Suppressor macrophage treated with lipopolysaccharide for 4 hours (primary cell): Measurements from ENCODE around the gene TMCC1.
"Not testable (repeated sequence)": the region's sequence is repeated elsewhere in the genome, so short reads cannot be mapped to it uniquely, and the experiment has no call there.

Experiments used
- DNase-seq: peaks from one replicate; pipeline ENCODE4 v3.0.0-alpha.2; 2020

The TMCC1 gene

DNA sequence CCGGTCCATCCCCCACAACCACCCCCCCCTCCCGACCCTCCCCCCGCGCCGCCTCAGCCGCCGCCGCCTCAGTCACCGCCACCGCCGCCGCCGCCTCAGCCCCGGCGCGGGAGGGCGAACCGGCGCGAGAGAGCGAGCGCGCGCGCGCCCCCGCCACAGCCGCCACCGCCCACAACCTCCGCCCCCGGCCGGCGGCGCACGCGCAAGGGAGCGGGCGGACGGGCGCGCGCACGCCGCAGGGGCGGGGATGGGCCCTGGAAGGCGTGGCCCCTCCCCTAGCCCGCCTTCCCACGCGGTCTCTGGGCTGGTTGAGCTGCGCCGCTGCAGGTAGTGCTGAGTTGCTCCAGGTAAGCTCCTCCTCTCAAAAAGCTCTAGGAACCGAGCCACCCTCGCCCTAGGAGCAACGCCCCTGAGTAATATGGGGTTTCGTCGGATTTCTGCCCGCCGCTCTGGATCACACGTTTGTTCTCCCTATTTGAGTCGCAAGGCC, at the start of gene TMCC1:
TSS of gene TMCC1 (minus strand) at position 131 of the 490 bp plus-strand sequence.
- peak; percentile 86 for DNase-seq

DNA sequence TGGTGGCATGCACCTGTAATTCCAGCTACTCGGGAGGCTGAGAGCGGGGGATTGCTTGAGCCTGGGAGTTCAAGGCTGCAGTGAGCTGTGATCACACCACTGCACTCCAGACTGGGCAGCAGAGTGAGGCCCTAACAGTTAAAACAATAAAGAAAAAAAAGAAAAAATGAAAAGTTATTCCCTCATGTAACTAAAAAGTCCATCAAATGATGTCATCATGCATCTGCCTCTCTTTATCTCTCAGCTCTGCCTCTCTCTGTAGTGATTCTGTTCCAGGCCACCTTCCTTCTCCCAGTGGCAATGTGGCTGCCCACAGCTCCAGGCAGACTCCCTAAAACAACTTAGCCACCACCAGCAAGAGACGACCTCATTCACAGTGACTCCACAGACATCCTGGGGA, 49.5 kb upstream of the TMCC1 start:
- DNase-seq: no peak

DNA sequence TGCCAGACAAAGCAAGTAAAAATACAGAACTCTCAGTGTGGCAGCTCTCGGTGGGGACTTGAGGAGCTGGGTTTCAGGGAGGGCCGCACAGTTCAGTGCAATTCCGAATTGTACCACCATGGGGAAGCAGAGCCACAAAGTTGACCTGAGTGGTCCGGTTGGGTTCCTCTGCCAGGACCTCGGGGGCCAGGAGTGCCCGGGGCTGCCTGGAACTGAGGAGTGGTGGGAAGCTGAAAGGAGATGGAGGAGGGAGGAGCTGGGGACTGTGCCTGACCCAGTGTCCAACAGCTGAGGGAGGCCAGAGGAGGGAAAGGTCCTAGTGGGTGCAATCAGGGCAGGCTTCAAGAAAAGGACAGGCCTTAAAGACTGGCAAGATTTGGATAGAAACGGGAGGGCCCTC, 48.8 kb upstream of the TMCC1 start:
- peak; percentile 80 for DNase-seq

DNA sequence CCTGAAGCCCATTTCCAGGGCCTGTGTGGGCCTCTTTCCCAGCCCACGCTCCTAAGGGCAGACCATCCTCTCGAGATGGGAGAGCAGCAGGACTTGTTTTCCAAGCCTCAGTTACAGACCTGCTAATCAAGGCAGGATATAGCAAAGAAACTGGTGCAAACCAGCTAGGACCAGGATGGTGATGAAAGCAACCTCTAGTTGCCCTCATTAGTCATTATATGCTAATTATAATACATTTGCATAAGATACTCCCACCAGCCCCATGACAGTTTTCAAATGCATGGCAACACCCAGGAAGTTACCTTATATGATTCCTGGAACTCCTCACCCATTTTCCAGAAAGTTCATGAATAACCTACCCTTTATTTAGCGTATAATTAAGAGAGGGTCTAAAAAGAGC, 46.6 kb upstream of the TMCC1 start:
- no peak for DNase-seq

DNA sequence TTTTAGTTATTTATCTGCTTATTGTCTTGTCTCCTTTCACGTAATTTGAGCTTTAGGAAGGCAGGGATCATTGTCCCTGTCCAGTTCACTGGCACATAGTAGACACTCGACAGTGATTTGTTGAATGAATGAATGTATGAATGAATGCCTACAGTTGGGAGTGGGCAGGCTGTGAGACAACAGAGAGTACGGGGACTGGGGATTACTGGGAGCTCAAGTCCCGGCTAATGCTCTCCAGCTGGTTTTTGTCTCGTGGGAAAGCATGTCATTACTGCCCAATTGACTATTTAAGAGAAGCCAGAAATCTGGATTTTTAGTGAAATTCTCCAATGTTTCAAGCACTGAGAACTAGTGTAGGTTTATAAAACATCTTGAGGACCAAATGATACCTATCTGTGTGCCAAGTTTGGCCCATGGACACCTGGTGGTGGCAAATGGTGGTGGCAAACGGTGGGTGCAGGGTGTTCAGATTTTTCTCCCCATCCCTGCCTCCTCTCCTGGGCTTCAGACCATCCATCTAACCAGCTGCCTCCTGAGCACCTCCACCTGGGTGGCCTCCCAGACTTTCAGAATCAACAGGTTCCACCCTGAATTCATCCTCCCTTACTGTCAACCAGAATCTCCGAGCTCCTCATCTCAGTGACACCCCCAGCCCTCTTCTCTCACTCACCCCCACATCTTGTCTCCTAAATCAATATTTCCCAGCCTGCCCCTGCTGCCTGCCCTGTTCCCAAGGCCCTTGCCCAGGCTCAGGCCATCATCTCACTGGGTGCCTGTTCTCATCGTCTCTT, 44.8 kb upstream of the TMCC1 start:
- DNase-seq: no peak

DNA sequence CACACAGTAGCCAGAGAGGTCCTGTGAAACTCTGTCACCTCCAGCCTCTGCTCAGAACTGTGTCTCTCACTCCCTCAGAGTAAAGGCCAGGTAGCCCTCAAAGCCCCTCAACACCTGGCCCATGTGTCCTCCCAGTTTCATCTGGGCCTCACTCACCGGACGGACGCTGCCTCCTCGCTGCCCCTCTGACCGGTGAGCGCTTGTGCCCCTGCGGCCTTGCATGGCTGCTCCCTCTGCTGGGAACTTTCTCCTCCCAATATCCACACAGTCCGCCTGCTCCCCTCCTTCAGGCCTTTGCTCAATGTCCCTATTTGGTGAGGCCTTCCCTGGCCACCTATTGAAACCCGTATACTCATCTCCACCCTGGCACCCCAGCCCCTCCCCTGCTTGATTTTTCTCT, 44.2 kb upstream of the TMCC1 start:
- no peak for DNase-seq

DNA sequence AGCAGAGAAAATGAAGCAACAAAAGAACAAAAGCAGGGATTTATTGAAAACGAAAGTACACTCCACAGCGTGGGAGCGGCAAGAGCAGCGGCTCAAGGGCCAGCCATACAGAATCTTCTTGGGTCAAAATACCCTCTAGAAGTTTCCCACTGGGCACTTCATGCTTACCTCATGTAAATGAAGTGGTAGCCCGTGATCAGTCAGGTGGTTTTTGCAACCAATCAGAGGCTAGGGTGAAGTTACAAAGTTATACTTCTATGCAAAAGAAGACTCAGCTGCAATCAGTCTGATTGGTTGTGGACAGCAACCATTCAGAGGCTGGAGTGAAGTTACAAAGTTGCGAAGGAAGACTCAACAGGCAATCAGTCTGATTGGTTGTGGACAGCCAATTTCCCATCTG, 43.2 kb upstream of the TMCC1 start:
- DNase-seq: peak; percentile 68

DNA sequence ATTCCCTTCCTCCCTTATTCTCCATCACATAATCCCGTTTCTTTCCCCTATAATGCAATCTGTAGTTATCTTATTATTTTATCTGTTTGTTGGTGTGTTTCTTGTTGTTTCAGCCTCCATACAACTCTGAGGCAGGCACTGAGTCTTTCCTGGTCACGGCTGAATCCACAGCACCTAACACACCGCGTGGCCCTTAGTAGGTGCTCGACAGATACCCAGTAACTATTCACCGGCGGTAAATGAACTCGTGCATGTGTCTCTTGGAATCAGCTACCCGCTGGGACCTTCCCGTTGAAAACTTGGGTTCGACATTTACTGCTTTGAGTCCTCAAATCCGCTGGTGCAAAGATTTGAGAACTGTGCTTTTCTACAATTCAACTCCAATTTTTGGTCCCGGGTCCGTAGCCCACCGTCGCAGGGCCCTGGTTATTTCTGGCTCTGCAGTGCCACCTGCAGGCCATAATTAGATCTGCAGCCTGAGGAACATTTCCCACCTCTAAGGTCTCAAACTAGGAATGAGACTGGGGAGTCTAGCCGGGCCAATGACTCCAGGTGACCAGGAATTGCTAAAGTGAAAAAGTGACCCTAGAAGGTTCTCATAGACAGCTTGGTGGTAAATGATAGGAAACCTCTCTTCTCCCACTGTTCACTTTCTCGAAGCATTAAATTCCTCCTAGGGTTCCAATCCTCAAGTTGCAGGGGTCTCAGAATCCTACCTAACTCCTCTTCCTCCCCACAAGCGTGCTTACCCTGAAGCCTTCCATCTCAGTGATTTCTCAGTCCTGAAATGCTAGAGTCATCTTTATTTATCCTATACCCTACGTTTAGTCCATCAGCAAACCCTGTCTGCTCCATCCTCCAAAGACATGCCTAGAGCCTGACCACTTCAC, 41.0 kb upstream of the TMCC1 start:
- peak; percentile 40 for DNase-seq

DNA sequence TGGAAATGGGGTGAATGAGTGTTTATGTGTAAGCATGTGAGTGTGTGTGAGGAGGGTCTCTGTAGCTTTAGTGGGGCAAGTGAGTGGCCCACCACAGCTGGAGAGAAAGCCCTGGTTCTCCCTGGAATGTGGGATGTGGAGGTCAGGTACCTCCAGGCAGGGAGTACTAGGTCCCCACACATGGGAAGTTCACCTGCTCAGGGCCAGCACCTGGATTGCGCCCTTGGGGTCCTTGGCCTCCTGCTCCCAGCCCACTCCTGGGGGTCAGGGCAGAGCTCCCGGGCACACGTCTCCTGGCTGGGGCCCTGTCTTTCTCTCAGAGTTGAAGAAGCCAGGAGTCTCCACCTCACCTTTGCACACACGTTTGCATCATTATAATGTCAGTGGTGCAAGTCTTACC, 40.0 kb upstream of the TMCC1 start:
- DNase-seq: no peak

DNA sequence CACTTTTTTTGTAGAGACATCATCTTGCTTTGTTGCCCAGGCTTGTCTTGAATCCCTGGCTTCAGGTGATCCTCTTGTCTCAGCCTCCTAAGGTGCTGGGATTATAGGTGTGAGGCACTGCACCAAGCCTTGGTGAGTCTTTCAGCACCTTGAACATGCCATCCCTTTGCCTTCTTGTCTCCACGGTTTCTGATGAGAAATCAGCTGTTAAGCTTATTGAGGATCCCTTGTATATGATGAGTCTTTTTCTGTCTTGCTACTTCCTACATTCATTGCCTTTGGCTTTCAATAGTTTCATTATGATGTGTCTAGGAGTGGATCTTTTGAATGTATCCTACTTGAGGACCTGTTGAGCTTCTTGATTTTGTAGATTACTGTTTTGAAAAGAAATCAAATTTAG, 35.9 kb upstream of the TMCC1 start:
- no peak for DNase-seq

DNA sequence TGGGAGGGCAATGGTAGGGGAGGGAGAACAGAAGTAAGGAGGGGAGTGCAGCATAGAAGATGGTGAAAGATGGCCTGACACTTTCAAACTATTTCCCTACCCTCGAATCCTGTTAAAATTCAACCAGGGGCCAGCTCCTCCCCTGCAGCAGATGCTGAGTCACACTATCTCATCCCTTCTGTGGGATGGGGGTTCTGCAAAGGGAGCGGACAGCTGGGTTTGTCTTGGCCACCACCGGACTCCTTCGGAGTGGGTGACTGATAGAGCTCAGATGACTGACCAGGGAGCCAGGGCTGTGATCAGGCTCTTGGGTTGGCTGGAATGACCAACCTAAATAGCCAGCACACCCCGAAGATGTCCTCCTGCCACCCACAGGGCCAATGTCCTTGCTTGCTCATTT, 33.6 kb upstream of the TMCC1 start:
- no peak for DNase-seq

DNA sequence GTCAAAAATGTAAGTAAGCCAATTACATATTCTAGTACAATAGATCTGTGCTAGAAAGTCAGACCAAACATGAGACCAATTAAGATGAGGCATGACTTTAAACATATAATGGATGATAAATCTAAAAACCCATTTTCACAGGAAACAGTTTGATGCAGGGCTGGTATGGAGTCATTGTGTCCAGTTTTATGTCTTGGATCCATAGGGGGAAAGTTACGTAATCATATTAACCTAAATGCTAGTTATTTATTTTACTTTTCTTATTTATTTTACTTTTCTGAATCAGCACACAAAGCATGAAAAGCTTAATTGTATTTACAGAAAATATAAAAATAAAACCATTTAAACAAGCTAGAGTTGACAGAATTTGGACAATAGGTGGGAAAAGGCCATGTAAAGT, 26.3 kb upstream of the TMCC1 start:
- DNase-seq: no peak

DNA sequence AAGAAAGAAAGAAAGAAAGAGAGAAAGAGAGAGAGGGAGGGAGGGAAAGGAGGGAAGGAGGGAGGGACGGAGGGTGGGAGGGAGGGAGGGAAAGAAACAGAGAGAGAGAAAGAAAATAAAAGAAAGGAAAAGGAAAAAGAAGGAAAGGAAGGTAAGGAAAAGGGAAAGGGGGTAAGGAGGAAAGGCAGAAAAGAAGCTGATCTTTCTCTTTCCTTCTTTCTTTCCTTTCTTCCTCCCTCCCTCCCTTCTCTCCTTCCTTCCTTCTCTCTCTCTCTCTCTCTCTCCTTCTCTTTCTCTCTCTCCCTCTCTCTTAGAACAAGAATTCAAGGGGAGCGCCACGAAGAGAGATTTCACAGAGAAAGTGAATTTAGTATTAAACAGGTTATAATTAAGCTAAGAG, 25.8 kb upstream of the TMCC1 start:
- no peak for DNase-seq

DNA sequence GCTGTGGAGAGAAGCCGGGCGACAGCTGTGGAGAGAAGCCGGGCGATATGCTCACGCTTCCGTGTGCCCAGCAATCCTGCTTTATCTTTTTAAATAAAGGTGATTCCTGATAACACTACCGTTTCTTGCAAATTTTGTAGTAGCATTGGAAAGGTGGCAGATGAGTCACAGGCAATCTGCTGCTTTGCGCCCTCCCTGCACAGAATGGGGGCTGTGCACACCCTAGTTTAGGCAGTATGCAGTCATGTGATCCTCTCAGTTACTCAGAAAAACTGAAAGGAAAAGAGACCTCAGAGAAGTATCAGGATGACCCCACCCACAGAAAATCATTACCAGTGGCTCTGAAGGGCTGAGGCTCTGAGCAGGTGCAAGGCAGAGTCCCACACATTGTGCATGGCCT, 24.9 kb upstream of the TMCC1 start:
- no peak for DNase-seq

DNA sequence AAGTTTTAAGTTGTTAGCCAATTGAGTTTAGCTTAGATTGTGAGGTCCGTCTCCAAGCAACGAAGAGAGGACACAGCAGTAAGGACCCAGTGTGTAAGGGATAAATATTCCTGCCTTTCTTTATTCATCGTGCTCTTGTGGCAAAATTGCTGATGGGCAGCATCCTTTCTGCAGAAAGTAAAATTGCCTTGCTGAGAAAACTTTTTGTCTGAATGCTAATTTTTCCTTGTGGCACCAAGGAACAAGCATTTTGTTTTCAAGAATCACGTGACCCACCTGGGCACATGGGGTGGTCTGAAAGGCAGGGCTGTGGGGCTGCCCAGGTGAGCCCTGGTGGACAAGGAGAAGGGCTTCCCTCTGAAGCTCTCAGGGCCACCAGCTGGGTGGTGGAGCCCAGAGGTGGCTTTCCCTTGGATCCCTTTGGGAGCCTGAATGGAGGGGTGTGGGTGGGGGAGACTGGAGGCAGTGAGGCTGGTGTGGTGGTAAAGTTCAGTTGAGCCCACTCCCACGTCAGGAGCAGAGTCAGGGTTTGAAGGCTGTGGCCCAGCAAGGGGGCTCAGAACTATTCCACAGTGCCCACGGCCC, 24.0 kb upstream of the TMCC1 start:
- DNase-seq: no peak

DNA sequence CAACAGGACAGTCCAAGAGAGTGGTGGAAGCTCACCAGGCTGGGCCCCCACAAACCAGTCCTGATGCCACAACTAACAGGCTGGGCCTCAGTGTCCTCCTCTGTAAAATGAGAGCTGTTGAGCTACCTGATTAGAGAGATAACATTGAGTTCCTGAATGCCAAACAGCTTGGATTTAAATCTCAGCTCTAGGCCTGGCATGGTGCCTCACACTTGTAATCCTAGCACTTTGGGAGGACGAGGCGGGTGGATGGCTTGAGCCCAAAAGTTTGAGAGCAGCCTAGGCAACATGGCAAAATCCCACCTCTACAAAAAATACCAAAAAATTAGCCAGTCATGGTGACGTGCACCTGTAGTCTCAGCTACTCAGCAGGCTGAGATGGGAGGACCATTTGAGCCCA, 20.1 kb upstream of the TMCC1 start:
- DNase-seq: no peak

DNA sequence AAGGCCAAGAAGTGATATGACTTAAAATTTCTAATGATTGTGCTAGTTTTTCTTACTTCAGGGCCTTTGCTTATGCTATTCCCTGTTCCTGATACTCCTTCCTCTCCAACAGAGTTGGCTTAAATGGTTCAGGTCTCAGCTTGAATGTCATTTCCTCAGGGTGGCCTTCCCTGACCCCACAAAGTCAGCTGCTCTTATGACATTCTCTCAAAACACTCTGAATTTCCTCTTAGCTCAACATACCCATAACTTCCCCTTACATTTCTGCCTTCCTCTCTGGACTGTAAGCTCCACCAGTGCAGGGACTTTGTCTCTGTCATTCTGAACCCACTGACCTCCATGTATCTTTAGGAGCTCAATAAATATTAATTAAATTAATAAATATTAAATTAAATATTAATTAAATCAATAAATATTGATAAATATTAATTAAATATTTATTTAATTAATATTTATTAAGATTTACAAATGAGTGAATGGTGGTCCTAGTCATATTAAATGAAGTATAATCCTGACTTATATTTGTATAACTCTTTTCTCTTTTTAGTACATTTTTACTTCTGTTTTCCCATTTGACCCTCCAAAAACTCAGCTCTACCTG, 17.9 kb upstream of the TMCC1 start:
- DNase-seq: peak; percentile 86

DNA sequence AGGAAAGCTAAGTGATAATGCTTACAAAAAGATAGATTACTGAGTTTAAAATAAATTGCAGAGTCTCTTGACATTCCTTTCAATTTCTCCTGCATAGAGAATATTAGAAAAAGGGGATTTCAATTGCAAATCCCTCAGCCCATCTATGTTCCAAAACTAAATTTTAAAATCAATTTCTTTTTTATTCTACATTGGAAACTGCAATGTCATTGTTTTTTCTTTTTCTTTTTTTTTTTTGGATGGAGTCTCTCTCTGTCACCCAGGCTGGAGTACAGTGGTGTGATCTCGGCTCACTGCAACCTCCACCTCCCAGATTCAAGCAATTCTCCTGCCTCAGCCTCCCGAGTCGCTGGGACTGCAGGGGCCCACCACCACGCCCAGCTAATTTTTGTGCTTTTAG, 15.7 kb upstream of the TMCC1 start:
- DNase-seq: not testable (repeated sequence)

DNA sequence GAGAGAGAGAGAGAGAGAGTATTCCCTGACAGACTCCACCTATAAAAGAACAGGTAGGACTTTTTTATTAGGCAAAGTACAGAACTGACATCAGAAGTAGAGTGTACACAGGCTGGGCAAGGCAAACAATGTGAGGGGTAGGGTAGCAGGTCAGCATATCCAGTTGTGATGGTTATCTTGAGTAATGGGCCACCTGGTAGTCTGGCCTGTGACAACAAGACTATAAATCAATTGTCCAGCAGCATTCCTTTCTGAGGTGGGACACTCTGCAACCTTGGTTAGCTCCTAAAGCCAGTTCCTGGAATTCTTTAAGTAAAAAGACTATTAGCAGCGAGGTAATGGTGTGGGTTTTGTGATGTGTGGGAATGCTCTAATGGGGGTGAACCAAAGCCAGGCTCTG, 14.9 kb upstream of the TMCC1 start:
- no peak for DNase-seq

DNA sequence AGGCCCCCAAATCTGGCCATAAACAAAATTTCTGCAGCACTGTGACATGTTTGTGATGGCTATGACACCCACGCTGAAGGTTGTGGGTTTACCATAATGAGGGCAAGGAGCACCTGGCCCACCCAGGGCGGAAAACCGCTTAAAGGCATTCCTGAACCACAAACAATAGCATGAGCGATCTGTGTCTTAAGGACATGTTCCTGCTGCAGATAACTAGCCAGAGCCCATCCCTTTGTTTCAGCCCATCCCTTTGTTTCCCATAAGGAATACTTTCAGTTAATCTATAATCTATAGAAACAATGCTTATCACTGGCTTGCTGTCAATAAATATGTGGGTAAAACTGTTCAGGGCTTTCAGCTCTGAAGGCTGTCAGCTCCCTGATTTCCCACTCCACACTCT, 7.8 kb upstream of the TMCC1 start:
- not testable (repeated sequence) for DNase-seq

DNA sequence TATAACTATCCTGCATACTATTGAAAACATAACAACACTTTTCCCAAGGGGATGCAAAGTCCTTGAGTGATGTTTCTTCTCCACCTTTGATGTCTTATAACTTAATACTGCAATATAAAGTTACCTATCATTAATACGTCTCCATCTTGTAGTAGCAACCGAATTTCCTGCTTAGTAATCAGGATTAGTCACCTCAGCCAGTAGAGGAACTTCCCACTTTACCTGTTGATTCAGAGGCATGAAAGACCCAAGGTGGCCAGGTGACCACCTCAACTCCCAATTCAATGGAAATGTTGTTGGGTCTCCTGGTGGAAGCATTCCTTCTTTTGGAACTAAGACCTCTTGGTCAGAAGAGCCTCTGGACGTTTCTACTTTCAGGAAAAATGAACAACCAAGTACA, 3.5 kb upstream of the TMCC1 start:
- DNase-seq: no peak

DNA sequence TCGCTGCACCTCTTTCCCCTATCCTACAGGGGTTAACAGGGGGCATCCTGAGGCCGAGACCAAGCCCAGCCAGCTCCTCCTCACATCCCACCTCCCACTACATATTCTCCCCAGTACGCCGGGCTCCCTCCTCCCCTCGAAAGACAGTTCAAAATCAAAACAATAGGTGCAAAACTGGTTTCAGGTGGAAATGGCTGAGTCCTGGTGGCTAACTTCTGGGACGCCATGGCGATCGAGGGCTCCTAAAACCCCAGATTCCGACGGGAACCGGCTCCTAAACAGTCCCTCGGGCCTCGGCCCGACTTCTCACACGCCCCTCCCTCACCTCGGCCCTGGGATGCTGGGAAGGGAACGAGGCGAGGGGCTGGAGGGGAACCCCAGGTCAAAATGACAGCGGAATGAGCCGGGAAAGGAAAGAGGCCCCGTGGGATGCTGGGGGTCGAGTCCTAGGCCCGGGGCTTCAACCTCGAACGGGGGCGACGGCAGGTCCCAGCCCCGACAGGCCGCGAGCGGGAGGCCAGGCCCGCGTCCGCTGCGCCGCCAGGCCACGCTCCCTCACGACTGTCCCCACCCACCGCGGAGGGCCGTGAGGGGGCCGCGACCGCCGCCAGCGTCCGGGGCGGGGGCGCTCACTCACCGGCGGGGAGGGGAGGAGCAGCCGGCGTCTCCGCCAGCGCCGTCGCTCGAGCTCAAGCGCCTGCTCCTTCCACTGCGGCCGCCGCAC, 492 bp downstream of the TMCC1 start:
- DNase-seq: peak; percentile 65

DNA sequence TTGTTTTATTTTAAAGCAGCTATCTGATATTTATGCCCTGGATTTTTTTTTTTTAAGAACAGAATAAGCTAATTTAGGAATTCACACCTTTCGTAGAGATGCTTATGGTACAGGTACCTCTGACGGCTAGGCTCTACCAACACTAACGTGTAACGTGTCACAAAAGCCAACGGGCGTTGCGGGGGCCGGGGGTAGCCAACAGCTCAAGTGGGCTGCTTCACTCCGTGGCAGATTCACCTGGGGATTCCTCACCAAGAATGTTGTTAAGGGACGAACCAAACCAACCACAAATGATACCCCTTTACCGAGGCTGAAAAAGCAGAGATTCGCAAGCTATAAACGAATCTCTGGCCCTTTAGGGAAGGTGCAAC, 1.0 kb downstream of the TMCC1 start:
- DNase-seq: no peak
